NCI-H146 (cell line): ENCODE results near the gene DNASE1L2.

ENCODE experiments used
- DNase-seq: peaks from one replicate; lab custom pipeline; 2025; lab: John Stamatoyannopoulos, UW

DNASE1L2 gene

DNA sequence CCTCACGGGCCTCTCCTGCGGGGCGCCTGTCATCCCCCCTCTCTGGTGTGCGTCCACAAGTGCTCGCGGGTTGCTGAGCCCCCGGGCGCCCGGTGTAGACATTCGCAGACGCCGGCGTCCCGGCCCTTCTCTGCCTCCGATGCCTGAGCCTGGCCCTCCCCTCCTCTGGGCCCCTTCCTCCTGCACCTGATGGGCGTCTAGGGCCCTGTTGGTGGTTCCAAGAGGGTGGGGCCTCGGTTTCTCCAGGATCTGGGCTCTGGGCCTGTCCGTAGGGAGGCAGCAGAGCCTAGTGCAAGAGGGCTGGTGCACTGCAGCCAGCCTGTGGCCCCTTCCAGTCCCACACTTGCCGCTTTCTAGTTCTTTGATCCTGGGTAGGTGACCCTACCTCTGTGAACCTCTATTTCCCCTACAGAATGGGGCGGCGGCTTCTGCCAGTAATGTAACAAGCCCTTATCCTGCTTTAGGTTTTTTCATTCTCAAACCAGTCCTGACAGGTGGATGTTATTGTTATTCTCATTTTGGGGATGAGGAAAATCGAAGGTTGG is 12.2 kb upstream of the DNASE1L2 start:
- DNase-seq, result peak; percentile 72

DNA sequence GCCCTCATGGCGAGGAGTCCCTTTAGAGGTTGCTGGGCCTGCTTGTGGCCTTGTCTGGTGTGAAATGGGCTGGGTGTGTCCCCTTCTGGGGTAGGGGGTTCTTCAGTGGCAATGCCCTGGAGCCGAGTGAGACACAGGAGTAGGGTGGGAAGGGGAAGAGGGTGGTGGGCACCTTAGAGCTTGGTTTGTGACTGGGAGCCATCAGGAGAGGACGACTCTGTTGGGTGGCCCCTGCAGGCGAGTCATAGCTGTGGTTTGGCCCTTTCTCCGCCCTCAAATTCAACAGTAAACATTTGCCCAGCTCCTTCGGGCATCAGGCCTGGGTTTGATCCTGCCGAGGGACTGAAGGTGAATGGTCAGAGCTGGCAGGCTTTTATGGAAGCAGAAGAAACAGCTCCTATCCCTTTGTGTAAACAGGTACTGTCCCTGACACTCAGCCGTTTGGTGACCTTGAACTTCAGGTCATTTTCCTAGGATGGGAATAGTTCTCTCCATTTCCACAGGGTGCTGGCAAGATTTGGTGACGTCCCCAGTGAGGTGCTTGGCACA is 9.9 kb upstream of the DNASE1L2 start:
- no peak for DNase-seq

DNA sequence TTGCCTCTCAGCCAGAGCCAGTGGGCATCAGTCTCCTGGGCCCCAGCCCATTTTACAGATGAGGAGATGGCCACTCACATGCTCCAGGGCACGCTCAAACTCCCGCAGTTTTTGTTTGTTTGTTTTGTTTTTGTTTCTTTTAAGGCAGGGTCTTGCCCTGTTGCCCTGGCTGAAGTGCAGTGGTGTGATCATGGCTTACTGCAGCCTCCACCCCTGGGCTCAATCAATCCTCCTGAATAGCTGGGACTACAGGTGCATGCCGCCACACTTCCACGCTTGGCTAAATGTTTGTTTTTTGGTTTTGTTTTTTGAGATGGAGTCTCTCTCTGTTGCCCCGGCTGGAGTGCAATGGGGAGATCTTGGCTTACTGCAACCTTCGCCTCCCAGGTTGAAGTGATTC is 9.3 kb upstream of the DNASE1L2 start:
- DNase-seq, result no peak

DNA sequence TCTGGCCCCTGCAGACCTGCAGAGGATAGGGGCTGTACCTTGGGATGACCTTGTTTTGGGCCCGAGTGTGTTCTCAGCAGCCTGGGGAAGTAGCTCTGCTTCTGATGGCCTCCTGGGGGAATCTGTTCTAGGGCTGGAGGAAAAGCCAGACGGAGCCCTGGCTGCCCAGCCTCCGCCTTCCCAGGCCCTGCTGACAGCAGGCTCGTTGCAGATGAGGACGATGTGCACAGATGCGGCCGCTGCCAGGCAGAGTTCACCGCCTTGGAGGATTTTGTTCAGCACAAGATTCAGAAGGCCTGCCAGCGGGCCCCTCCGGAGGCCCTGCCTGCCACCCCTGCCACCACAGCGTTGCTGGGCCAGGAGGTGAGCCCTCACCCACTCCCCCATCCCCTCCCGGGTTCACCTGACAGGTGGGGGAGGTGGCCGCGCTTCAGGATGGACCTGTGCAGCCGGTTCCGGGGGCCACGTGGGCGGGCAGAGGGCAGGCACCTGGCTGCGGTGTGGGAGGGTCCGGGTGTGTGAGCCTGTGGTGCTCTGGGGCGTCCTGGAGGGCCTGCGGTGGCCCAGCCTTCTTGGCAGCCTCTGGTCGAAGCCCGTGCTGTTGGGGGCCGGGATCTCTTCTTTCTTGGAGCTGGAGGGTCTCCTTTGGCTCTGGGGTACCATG is 8.0 kb upstream of the DNASE1L2 start:
- no peak for DNase-seq

DNA sequence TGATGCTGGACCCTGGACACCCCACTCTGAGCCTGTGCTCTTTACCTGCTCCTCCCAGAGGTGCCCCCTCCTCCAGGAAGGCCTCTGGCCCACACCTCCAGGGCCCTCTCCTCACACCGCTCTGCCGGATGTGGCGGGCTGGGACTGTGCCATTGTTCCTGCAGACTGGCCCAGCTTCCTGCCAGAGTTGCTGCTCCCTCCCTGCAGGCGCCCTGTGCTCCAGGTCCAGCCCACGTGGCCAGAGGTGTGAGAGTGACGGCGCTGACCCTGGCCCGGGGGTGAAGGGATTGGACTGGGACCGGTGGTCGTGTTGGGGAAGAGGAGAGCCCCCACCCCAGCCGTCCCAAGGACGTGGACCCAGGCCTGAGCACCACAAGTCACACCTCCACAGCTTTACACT is 7.2 kb upstream of the DNASE1L2 start:
- DNase-seq, result no peak

DNA sequence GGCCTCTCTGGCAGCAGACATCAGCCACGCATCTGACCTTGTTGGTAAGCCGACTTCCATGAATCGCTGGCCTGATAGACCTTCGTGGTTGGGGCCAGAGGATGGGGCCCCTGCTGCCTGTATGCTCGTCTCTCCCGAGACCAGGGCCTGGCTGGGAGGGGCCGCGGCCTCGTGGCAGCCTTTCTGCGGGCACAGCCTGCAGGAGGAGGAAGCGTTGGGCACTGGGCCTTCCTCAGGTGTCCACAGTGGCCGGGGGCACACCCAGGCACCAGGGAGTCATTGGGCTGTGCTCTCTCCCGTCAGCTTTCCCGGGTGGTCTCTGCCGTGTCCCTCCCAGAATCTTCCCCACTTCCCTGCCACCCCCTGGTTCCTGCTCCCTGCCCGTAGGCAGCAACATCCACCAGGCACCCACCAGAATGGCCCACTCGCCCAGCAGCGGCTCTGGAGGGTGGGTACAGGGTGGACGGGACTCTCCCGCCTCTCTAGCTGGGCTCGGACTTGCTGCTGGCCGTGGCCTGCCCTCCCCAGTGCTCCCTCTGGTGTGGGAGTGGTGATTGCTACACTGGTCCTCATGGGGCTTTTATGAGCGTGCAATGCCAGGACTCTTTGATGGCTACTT is 6.5 kb upstream of the DNASE1L2 start:
- no peak for DNase-seq

DNA sequence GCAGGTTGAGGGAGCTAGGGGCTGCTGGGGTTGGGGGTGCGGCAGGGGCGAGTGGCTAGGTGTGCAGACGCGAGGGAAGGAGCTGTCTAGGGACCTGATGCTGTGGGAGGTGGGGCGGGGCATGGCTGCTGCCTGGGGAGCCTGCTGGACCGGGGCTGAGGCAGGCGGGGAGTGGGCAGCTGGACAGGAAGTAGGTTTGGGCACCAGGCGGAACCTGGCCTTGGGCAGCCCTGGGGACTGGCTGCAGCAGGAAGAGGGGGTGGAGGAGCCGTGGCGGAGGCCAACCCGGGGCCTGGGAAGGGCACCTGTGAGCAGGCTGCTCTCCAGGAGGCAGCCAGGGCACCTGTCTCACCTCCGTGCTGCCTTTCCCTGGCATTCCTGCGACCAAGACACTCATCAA is 5.9 kb upstream of the DNASE1L2 start:
- no peak for DNase-seq

DNA sequence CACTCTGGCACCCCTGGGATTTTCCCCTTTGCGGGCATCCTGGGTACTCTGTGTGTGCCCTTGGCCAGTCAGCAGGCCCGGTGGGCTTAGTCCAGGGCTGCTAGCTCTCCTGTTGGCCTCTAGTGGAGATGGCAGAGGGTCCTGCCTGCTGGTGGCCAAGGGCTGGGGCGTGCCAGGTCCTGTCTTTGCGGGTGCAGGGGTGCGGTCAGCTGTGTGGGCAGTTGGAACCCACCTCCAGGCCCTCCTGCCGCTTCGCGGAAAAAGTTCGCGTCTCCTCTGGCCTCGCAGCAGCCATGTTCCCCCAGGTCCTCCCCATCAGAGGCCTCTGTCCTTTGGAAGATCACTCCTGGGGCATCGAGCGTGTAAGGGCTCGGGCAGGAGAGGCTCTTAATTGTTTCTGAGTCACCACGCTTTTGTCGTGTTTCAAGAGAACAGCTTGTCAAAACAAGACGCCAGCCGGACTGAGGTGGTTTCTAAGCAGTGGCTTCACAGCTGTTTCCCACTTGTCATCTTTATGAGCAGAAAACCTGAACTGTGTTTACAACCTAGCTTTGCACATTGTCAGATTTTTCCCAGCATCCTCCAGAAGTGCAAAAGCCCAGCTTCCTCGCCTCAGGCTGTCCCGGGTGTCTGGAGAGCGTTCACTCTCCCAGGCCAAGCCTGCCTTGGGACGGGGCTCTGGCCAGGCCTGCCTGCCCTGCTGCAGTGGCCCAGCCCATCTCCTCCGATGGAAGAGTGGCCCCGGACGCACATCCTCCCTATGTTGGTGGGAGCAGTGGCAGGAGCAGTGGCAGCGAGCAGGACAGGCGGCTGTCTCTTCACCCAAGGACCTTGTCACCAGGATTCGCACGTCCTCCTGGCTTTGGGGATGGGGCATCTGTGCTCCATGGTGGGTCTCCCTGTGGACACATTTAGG is 5.0 kb upstream of the DNASE1L2 start:
- DNase-seq, result no peak

DNA sequence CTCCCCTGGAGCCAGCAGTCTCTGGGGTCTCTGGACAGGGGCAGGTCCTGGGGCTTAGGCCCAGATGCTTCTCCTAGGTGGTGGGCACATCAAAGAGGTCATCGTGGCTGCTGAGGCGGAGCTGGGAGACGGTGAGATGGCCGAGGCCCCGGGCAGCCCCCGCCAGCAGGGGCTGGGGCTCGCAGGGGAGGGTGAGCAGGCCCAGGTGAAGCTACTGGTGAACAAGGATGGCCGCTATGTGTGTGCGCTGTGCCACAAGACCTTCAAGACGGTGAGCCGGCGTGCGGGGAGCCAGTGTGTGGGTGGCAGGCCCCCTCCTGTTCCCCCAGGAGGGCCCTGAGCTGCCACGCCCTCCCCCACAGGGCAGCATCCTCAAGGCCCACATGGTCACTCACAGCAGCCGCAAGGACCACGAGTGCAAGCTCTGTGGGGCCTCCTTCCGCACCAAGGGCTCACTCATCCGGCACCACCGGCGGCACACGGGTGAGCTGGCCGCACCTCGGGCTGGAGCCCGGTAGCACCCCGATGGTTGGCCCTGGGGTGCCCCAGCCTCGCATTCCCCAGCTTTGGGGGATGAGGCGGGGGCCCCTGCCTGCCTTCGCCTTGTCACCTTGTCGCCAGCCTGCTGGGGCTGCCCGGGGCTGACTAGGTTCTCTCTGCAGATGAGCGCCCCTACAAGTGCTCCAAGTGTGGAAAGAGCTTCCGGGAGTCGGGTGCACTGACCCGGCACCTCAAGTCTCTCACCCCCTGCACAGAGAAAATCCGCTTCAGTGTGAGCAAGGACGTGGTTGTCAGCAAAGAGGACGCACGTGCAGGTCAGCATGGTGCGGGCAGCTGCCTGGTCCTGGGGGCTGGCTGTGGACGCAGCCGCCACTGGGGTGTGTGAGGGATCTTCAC is 3.9 kb upstream of the DNASE1L2 start:
- no peak for DNase-seq

DNA sequence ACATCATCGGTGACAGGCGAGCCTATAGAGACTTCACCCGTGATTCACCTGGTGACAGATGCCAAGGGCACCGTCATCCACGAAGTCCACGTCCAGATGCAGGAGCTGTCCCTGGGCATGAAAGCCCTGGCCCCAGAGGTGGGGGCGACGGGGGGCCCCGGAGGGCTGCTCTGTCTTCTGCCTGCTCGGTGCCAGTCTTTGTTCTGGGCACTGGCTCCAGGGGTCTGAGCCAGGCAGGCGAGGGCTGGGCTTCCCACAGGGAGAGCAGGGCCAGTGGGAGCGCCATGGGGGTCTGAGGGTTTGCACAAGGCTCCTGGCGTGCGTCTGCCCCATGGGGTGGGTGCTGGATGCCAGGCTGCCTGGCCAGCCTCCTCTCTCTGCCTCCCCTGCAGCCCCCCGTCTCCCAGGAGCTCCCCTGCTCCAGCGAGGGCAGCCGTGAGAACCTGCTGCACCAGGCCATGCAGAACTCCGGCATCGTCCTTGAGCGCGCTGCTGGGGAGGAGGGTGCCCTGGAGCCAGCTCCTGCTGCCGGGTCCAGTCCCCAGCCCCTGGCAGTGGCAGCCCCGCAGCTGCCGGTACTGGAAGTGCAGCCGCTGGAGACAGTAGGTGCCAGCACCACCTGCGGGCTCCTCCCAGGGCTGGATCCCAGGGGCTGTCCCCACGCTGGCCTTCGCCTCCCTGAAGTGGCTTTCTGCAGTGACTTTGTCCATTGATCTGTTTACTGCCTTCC is 3.0 kb upstream of the DNASE1L2 start:
- no peak for DNase-seq

DNA sequence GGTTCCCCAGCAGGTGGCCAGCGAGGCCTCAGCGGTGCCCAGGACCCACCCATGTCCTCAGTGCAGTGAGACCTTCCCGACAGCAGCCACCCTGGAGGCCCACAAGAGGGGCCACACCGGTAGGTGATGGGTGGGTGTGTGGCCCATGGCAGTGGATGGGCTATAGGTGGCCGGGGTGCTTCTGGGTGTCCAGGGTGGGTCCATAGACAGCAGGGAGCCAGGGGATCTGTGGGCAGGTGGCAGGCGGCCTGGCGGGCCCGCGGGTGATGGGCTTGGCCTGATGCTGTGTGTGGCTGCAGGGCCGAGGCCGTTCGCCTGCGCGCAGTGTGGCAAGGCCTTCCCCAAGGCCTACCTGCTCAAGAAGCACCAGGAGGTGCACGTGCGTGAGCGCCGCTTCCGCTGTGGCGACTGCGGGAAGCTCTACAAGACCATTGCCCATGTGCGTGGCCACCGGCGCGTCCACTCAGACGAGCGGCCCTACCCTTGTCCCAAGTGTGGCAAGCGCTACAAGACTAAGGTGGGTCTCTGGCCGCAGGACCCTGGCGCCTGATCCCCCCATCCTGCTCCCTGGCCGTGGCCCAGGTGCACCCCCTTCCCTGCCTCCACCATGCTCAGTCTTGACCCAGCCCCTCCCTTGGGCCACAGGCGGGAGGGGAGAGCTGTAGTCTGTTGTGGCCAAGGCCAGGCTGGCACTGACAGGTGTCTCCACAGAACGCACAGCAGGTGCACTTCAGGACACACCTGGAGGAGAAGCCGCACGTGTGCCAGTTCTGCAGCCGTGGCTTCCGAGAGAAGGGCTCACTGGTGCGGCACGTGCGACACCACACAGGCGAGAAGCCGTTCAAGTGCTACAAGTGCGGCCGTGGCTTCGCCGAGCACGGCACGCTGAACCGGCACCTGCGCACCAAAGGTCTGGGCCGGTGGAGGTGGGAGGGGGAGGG is 2.1 kb upstream of the DNASE1L2 start:
- DNase-seq, result no peak

DNA sequence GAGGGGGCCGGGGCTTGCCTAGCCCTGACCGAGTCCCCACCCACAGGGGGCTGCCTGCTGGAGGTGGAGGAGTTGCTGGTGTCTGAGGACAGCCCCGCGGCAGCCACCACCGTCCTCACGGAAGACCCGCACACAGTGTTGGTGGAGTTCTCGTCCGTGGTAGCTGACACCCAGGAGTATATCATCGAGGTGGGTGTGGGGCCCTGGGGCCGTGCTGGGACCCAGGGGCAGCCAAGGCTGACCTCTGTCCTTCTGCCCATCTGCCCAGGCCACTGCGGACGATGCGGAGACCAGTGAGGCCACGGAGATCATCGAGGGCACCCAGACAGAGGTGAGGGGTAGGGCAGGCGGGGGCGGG is 1.5 kb upstream of the DNASE1L2 start:
- no peak for DNase-seq

DNA sequence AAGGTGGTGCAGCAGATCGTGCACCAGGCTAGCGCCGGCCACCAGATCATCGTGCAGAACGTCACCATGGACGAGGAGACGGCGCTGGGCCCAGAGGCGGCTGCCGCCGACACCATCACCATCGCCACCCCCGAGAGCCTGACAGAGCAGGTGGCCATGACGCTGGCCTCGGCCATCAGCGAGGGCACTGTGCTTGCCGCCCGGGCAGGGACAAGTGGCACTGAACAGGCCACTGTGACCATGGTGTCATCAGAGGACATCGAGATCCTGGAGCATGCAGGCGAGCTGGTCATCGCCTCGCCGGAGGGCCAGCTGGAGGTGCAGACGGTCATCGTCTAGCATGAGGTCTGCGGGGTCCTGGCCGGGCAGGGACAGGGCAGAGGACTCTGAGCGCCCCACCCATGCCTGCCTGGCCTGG is 1.0 kb upstream of the DNASE1L2 start:
- DNase-seq, result no peak

DNA sequence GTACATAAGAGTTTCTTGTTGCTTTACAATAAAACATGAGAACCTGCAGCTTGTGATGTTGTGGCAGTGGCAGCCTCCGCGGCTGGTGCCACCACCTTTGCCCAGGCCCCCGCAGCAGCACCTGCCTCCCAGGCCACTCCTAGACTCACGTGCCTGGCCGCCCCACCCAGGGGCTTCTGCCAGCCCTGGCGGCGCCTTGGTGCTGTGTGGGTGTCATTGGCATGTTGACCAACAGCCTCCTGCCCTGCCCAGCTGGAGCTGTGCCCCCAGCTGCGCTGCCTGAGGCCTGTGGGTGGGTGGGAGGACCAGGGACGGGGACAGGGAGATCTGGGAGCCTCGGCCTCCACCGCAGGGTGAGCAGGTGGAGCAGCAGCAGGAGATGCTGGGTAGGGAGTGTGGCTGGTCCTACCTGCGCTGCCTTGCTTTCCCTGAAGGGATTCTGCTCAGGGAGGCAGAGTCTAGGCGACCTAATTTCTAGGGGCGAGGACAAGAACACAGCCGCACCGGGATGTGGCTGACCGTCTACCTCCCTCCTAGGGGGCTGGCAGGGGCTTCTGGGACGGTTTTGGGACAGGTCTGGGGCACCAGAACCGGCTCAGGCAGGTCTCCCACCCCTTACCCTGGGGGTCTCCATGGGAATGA is 428 bp upstream of the DNASE1L2 start:
- no peak for DNase-seq

DNA sequence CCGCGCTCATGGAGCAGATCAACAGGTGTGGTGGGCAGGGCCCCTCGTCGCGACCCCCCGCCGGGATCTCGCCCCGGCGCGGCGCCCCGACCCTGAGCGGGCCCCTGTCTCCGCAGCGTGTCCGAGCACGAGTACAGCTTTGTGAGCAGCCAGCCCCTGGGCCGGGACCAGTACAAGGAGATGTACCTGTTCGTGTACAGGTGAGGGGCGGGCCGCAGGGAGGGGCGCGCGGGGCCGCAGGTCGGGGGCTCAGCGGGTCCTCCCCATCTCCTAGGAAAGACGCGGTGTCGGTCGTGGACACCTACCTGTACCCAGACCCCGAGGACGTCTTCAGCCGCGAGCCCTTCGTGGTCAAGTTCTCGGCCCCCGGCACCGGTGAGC is 848 bp downstream of the DNASE1L2 start:
- DNase-seq, result peak; percentile 38

DNA sequence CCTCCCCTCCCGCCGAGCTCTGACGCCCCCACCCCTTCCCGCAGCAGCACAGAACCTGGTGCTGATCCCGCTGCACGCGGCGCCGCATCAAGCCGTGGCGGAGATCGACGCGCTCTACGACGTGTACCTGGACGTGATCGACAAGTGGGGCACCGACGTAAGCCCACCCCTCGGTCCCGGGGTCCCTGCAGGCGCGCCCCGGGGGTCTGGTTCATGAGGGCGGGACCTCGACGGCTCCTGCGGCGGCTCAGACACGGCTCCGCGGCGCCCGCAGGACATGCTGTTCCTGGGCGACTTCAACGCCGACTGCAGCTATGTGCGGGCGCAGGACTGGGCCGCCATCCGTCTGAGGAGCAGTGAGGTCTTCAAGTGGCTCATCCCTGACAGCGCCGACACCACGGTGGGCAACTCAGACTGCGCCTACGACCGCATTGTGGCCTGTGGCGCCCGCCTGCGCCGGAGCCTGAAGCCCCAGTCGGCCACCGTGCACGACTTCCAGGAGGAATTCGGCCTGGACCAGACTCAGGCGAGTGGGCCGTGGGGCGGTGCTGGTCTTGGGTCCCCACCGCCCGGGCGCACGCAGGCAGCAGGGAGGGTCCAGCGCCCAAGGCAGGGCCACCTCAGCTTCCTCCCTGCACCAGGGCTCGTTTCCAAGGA is 1.4 kb downstream of the DNASE1L2 start:
- DNase-seq, result no peak

DNA sequence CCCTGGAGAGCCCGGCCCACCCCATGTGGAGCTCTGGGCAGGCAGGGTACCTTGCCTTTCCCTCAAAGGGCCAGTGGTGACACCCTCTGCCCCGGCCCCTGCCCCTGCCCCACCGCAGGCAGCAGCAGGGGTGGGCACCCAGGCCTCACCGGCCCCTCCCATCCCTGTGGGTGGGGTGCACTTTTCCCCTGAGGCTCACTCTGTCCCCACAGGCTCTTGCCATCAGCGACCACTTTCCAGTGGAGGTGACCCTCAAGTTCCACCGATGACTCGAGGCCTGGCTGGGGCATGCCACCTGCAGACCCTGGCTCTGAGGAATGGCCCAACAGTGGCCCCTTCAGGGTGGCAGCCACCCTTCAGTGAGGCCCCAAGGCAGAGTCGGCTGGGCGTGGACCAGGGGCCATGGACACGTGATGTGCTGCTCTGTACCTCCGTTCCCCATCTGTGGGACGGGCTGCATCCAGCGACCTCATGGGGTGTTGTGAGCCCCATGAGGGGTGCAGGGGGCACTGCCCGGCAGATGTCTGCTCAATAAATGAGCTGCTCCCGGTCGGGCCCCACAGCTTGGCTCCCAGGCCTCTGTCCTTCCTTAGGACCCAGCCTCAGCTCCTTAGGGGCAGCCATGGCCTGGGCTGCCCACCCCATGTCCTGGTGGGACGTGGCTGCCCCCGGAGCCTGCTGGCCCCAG is 2.0 kb downstream of the DNASE1L2 start:
- no peak for DNase-seq
